ENCODE data around the gene GPC4. TPM values are rescaled to one million over a fixed set of nuclear protein-coding genes. Genes with fewer than 3 reads are reported as not detected.

The GPC4 gene
- total and polyA plus RNA-seq, 4 donors = 0.23 to 1.3 (median 0.71) TPM

GRCh38 chrX:133402830-133403625, 12.3 kb downstream of the GPC4 start (continued):
- TF ChIP-seq CTCF (IDR thresholded peaks at IDR 0.05; ENCODE audit: low read depth, low read length, missing input control) = no peak
- TF ChIP-seq FOXA2 (IDR thresholded peaks at IDR 0.05) = no peak

- no peak for TF ChIP-seq FOXA2 (IDR thresholded peaks at IDR 0.05)
- no peak for TF ChIP-seq HNF4A (conservative IDR thresholded peaks at IDR 0.05)
- no peak for TF ChIP-seq NR2F2 (IDR thresholded peaks at IDR 0.05)
- TF ChIP-seq RAD21 (IDR thresholded peaks at IDR 0.05) = no peak
- no peak for TF ChIP-seq ATF3 (IDR thresholded peaks at IDR 0.05)
- no peak for TF ChIP-seq YY1 (IDR thresholded peaks at IDR 0.05)
- no peak for TF ChIP-seq FOXA1 (IDR thresholded peaks at IDR 0.05)
- no peak for TF ChIP-seq TAF1 (conservative IDR thresholded peaks at IDR 0.05)
- no peak for TF ChIP-seq EGR1 (IDR thresholded peaks at IDR 0.05; ENCODE audit: low read depth in 2 of 2)
- no peak for TF ChIP-seq ZBTB33 (IDR thresholded peaks at IDR 0.05)
- TF ChIP-seq CTCF (IDR thresholded peaks at IDR 0.05; ENCODE audit: low read depth, low read length, missing input control) = no peak
- TF ChIP-seq JUND (IDR thresholded peaks at IDR 0.05) = no peak
- peaks cover 0 to 4% (median 0%) of the 10 kb centered on the region in 4 donors for H3K27me3 ChIP-seq (ENCODE audit: control insufficient read depth in 4 of 4, insufficient read depth in 4 of 4, low read length in 3 of 4)
- H3K36me3 ChIP-seq (ENCODE audit: control insufficient read depth in 4 of 4, insufficient read depth in 3 of 4, low read depth in 1 of 4, low read length in 3 of 4) = no peaks in the 10 kb centered on the region
- H3K27ac ChIP-seq (ENCODE audit: low read depth in 1 of 2, low read length in 2 of 2) = no peak overlapping the region
- no peaks in the 10 kb centered on the region for H3K9me3 ChIP-seq (ENCODE audit: control insufficient read depth in 4 of 4, low read length in 3 of 4)
- H3K4me3 ChIP-seq (ENCODE audit: low read depth in 1 of 3, low read length in 3 of 3) = no peak overlapping the region
- H3K4me1 ChIP-seq (ENCODE audit: control insufficient read depth in 4 of 4, insufficient read depth in 4 of 4, low read length in 3 of 4) = no peaks in the 10 kb centered on the region
- no peak for DNase-seq (ENCODE audit: low spot score)
- WGBS = 68% methylated on average over 2 of the region's 2 CpGs
- no peak overlapping the region for H3K9ac ChIP-seq (ENCODE audit: low read depth in 1 of 2, low read length in 2 of 2)
Measured at GRCh38 chrX:133402042-133402453, 13.2 kb downstream of the GPC4 start.

- no peak for DNase-seq (ENCODE audit: low spot score)
- WGBS = 42% methylated on average over 1 of the region's 1 CpG
- Histone ChIP-seq H3K27ac (ENCODE audit: low read depth in 1 of 2, low read length in 2 of 2) (no peak overlapping the region), H3K9me3 (ENCODE audit: control insufficient read depth in 4 of 4, low read length in 3 of 4) (no peaks in the 10 kb centered on the region), H3K4me3 (ENCODE audit: low read depth in 1 of 3, low read length in 3 of 3) (no peak overlapping the region), H3K27me3 (ENCODE audit: control insufficient read depth in 4 of 4, insufficient read depth in 4 of 4, low read length in 3 of 4) (peaks cover 0 to 4% (median 0%) of the 10 kb centered on the region in 4 donors), H3K36me3 (ENCODE audit: control insufficient read depth in 4 of 4, insufficient read depth in 3 of 4, low read depth in 1 of 4, low read length in 3 of 4) (no peaks in the 10 kb centered on the region), H3K9ac (ENCODE audit: low read depth in 1 of 2, low read length in 2 of 2) (no peak overlapping the region), H3K4me1 (ENCODE audit: control insufficient read depth in 4 of 4, insufficient read depth in 4 of 4, low read length in 3 of 4) (no peaks in the 10 kb centered on the region)
- TF ChIP-seq FOXA2 (IDR thresholded peaks at IDR 0.05) = no peak
- no peak for TF ChIP-seq RAD21 (IDR thresholded peaks at IDR 0.05)
- TF ChIP-seq ZBTB33 (IDR thresholded peaks at IDR 0.05) = no peak
- TF ChIP-seq YY1 (IDR thresholded peaks at IDR 0.05) = no peak
Measured at GRCh38 chrX:133401536-133401935, 13.8 kb downstream of the GPC4 start.
